Activated T-cell treated with anti-CD3 and anti-CD28 coated beads, Interleukin-2, amount 50 U/mL, for 1 hour (primary cell): ENCODE results near the gene ATF6B.
"Not testable (repeated sequence)": the region's sequence is repeated elsewhere in the genome, so short reads cannot be mapped to it uniquely, and the experiment has no call there.

Source experiments
- DNase-seq: peaks from one replicate; pipeline ENCODE4 v3.0.0-alpha.2; 2020

The ATF6B gene

GRCh38 chr6:32079566-32080290 lies 48.3 kb downstream of the ATF6B start:
- no peak for DNase-seq

- no peak for DNase-seq
Measured at GRCh38 chr6:32076321-32076809, 51.7 kb downstream of the ATF6B start.

- no peak for DNase-seq
Measured at GRCh38 chr6:32075781-32076180, 52.3 kb downstream of the ATF6B start.

- no peak for DNase-seq
Measured at GRCh38 chr6:32074996-32075532, 53.0 kb downstream of the ATF6B start.

GRCh38 chr6:32073613-32074012 lies 54.4 kb downstream of the ATF6B start:
- no peak for DNase-seq

- DNase-seq, result no peak
Measured at GRCh38 chr6:32073101-32073500, 54.9 kb downstream of the ATF6B start.

- DNase-seq, result no peak
Measured at GRCh38 chr6:32070814-32071543, 57.1 kb downstream of the ATF6B start.

GRCh38 chr6:32069878-32070515 lies 58.0 kb downstream of the ATF6B start:
- no peak for DNase-seq

- no peak for DNase-seq
Measured at GRCh38 chr6:32069460-32069859, 58.6 kb downstream of the ATF6B start.

GRCh38 chr6:32068867-32069266 lies 59.2 kb downstream of the ATF6B start:
- DNase-seq, result no peak

GRCh38 chr6:32068315-32068714 lies 59.7 kb downstream of the ATF6B start:
- DNase-seq, result not testable (repeated sequence)

- not testable (repeated sequence) for DNase-seq
Measured at GRCh38 chr6:32067521-32067920, 60.5 kb downstream of the ATF6B start.
